ENCODE data around the gene SMURF1. TPM values are rescaled to one million over a fixed set of nuclear protein-coding genes. Genes with fewer than 3 reads are reported as not detected.
"Not testable (repeated sequence)": the region's sequence is repeated elsewhere in the genome, so short reads cannot be mapped to it uniquely, and the experiment has no call there.

The SMURF1 gene
- total RNA-seq, 6 donors from 2014 or later = 33.0 to 54.4 (median 45.9) TPM

DNA sequence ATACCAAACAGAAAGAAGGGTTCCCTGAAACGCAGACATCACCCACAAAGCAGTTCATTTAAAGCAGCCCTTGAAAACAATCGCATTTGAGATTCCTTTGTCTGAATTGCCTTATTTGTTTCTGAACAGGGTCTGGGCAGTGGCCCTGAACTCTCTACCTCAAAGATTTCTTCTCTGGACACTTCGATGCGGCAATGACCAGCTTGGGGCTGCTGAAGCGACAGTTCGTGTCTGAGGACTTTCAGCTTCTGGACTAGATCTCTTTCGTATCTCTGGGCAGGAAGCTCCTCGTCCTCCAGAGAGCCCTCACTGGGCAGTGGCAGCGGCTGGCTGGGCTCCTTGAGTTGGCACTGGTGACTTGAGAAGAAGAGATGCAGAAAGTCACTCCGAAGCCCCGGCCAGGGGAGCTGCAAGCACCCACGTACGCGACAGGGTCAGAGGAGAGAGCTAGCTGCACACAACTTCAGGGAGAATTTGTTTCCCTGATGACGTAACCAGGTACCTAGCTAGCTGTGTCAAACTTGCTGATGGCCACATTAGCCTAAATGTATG is 96.3 kb downstream of the SMURF1 start:
- WGBS, 2 donors = 89 to 90% methylated on average over 15 of the region's 15 CpGs

DNA sequence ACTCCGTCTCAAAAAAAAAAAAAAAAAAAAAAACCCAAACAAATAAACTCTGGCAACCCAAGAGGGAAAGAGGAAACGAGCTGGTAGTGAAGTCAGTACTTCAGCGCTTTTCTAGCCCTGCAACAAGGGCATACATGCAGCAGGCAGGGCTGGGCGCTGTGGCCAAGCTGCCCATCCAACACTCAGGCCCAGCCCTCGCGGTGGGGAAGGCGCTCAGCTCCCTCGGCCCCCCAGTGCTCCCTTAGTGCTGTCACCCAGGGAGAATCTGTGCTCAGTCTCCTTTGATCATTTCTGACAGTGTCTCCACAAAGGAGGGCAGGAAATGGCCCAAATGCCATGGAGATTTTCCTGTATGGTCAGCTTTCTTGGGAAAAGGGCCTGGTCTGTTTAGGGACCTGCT is 97.2 kb downstream of the SMURF1 start:
- DNase-seq (no peak), ATAC-seq (ENCODE audit: low FRiP score in 2 of 2) (no peak)
- Histone ChIP-seq H3K4me3 (no peak overlapping the region), H3K27me3 (no peaks in the 10 kb centered on the region), H3K9me3 (no peaks in the 10 kb centered on the region), H3K4me1 (peaks cover 0 to 12% (median 4%) of the 10 kb centered on the region in 4 donors), H3K36me3 (peaks cover 43 to 97% (median 83%) of the 10 kb centered on the region in 4 donors), H3K27ac (no peak overlapping the region)
- TF ChIP-seq, protein P1, sequence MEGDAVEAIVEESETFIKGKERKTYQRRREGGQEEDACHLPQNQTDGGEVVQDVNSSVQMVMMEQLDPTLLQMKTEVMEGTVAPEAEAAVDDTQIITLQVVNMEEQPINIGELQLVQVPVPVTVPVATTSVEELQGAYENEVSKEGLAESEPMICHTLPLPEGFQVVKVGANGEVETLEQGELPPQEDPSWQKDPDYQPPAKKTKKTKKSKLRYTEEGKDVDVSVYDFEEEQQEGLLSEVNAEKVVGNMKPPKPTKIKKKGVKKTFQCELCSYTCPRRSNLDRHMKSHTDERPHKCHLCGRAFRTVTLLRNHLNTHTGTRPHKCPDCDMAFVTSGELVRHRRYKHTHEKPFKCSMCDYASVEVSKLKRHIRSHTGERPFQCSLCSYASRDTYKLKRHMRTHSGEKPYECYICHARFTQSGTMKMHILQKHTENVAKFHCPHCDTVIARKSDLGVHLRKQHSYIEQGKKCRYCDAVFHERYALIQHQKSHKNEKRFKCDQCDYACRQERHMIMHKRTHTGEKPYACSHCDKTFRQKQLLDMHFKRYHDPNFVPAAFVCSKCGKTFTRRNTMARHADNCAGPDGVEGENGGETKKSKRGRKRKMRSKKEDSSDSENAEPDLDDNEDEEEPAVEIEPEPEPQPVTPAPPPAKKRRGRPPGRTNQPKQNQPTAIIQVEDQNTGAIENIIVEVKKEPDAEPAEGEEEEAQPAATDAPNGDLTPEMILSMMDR (IDR thresholded peaks at IDR 0.05) = no peak
- TF ChIP-seq POLR2A (IDR thresholded peaks at IDR 0.05) (no peak), EP300 (IDR thresholded peaks at IDR 0.05) (no peak)
- 82 to 92% methylated on average over 8 of the region's 8 CpGs for WGBS, 2 donors

More for the DNA sequence above, 96.3 kb downstream of the SMURF1 start:
- DNase-seq (no peak), ATAC-seq (ENCODE audit: low FRiP score in 2 of 2) (no peak)
- no peaks in the 10 kb centered on the region for H3K9me3 ChIP-seq
- TF ChIP-seq POLR2AphosphoS5 (IDR thresholded peaks at IDR 0.05) (no peak), EP300 (IDR thresholded peaks at IDR 0.05) (no peak), POLR2A (IDR thresholded peaks at IDR 0.05) (no peak)
- TF ChIP-seq, protein P1 (IDR thresholded peaks at IDR 0.05) = no peak
- peaks cover 0 to 12% (median 4%) of the 10 kb centered on the region in 4 donors for H3K4me1 ChIP-seq
- H3K36me3 ChIP-seq = peaks cover 52 to 97% (median 83%) of the 10 kb centered on the region in 4 donors
- no peak overlapping the region for H3K27ac ChIP-seq
- no peaks in the 10 kb centered on the region for H3K27me3 ChIP-seq
- no peak overlapping the region for H3K4me3 ChIP-seq

DNA sequence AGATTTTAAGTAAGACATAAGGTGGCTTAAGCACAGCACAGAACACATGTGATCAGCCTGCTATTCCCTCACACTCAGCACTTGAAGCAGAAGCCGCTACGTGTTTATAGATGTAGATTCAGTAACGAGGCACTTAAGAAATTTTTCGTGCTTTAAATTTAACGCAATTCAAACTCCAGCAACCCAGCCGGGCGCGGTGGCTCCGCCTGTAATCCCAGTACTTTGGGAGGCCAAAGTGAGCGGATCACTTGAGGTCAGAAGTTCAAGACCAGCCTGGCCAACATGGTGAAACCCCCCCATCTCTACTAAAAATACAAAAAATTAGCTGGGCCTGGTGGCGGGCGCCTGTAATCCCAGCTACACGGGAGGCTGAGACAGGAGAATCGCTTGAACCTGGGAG is 97.6 kb downstream of the SMURF1 start:
- Histone ChIP-seq H3K36me3 (peaks cover 39 to 97% (median 83%) of the 10 kb centered on the region in 4 donors), H3K4me1 (peaks cover 0 to 12% (median 4%) of the 10 kb centered on the region in 4 donors)
- DNase-seq; H3K4me3 ChIP-seq; H3K27me3 ChIP-seq; ATAC-seq (ENCODE audit: low FRiP score in 2 of 2); H3K27ac ChIP-seq; H3K9me3 ChIP-seq: not testable (repeated sequence)
- 88 to 91% methylated on average over 14 of the region's 14 CpGs for WGBS, 2 donors

DNA sequence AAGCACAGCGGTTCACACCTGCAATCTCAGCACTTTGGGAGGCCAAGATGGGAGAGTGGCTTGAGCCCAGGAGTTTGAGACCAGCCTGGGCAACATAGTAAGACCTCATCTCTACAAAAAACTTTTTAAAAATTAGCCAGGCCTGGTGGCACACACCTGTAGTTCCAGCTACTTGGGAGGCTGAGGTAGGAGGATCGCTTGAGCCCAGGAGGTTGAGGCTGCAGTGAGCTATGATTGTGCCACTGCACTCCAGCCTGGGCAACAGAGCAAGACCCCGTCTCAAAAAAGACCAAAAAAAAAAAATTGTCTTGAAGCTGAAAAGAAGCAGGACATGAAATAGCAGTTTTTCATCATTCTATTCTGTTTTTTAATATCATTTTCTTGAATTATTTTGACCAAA is 99.0 kb downstream of the SMURF1 start:
- WGBS, 2 donors = 94 to 95% methylated on average over 3 of the region's 3 CpGs
- peaks cover 27 to 97% (median 82%) of the 10 kb centered on the region in 4 donors for H3K36me3 ChIP-seq
- peaks cover 0 to 13% (median 6%) of the 10 kb centered on the region in 4 donors for H3K4me1 ChIP-seq
- ATAC-seq (ENCODE audit: low FRiP score in 2 of 2); H3K27ac ChIP-seq; H3K27me3 ChIP-seq; H3K9me3 ChIP-seq; H3K4me3 ChIP-seq; DNase-seq: not testable (repeated sequence)

DNA sequence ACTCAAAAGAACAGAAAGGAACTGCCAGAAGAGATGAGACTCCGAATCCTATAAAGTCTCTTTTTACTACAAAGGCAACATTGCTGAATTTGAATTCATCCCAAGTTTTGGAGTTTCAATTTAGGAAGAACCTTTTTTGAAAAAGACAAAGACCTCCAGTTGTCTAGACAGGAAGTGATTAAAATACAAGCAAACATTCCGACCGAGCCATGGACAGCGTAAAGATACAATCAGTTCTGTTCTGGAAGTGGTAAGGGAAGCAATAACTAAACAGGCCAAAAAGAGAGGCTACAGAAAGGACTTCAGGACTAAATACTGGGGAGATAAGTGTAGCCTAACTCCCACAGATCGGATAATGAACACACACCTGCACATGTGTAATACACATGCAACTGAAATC is 101.0 kb downstream of the SMURF1 start:
- DNase-seq (no peak), ATAC-seq (ENCODE audit: low FRiP score in 2 of 2) (no peak)
- peaks cover 24 to 97% (median 86%) of the 10 kb centered on the region in 4 donors for H3K36me3 ChIP-seq
- H3K27me3 ChIP-seq = no peaks in the 10 kb centered on the region
- no peak for TF ChIP-seq POLR2AphosphoS5 (IDR thresholded peaks at IDR 0.05)
- TF ChIP-seq EP300 (IDR thresholded peaks at IDR 0.05) = no peak
- no peak for TF ChIP-seq POLR2A (IDR thresholded peaks at IDR 0.05)
- TF ChIP-seq, protein P1 (IDR thresholded peaks at IDR 0.05) = no peak
- peak overlapping the region in 1 of 4 donors; percentile 3 for H3K27ac ChIP-seq
- peaks cover 0 to 13% (median 6%) of the 10 kb centered on the region in 4 donors for H3K4me1 ChIP-seq
- no peaks in the 10 kb centered on the region for H3K9me3 ChIP-seq
- WGBS, 2 donors = 59 to 65% methylated on average over 5 of the region's 5 CpGs
- no peak overlapping the region for H3K4me3 ChIP-seq

DNA sequence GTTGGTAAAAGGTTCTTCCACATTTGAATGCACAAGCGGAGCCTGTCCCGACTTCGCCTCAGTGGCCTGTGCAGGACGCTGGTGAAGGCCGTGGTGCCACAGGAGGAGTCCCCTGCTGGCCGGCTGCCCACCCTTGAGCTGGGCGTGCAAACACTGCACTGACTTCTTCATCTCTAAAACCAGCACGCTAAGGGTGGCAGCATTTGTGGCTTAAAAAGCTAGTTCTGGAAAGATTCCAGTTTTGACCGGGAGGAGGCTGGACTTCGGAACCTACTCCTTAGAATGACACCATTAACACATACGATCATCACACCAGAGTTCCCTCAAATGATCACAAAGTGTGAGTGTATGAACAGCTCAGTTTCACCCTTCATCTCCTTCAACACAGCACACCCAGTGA is 102.4 kb downstream of the SMURF1 start:
- H3K9me3 ChIP-seq = no peaks in the 10 kb centered on the region
- no peaks in the 10 kb centered on the region for H3K27me3 ChIP-seq
- H3K4me1 ChIP-seq = peaks cover 0 to 13% (median 6%) of the 10 kb centered on the region in 4 donors
- H3K4me3 ChIP-seq = no peak overlapping the region
- H3K36me3 ChIP-seq = peaks cover 34 to 97% (median 87%) of the 10 kb centered on the region in 4 donors
- WGBS, 2 donors = 70 to 79% methylated on average over 10 to 11 of the region's 11 CpGs
- TF ChIP-seq, protein P1 (IDR thresholded peaks at IDR 0.05) = no peak
- TF ChIP-seq POLR2AphosphoS5 (IDR thresholded peaks at IDR 0.05) (no peak), POLR2A (IDR thresholded peaks at IDR 0.05) (no peak), EP300 (IDR thresholded peaks at IDR 0.05) (no peak)
- peak overlapping the region in 1 of 4 donors; percentile 3 for H3K27ac ChIP-seq
- DNase-seq (no peak), ATAC-seq (ENCODE audit: low FRiP score in 2 of 2) (no peak)
